ENCODE results near the gene HKDC1.

HKDC1 gene

GRCh38 chr10:69270990-69271389, 50.9 kb downstream of the HKDC1 start:
- Histone ChIP-seq H3K36me3 (no peaks in the 10 kb centered on the region), H3K27ac (no peak overlapping the region), H3K4me1 (ENCODE audit: control insufficient read depth in 1 of 2, insufficient read depth in 1 of 2, low read depth in 1 of 2, low read length in 1 of 2) (no peaks in the 10 kb centered on the region), H3K9me3 (no peaks in the 10 kb centered on the region), H3K27me3 (peaks cover 3% of the 10 kb centered on the region), H3K4me3 (ENCODE audit: low read depth in 1 of 2, low read length in 1 of 2) (no peak overlapping the region)
- no peak for TF ChIP-seq CTCF (IDR thresholded peaks at IDR 0.05)

GRCh38 chr10:69272624-69273023, 52.5 kb downstream of the HKDC1 start:
- Histone ChIP-seq H3K27ac (no peak overlapping the region), H3K9me3 (no peaks in the 10 kb centered on the region), H3K4me1 (ENCODE audit: control insufficient read depth in 1 of 2, insufficient read depth in 1 of 2, low read depth in 1 of 2, low read length in 1 of 2) (no peaks in the 10 kb centered on the region), H3K27me3 (no peaks in the 10 kb centered on the region), H3K36me3 (no peaks in the 10 kb centered on the region), H3K4me3 (ENCODE audit: low read depth in 1 of 2, low read length in 1 of 2) (no peak overlapping the region)
- no peak for TF ChIP-seq CTCF (IDR thresholded peaks at IDR 0.05)

GRCh38 chr10:69275444-69275843, 55.3 kb downstream of the HKDC1 start:
- TF ChIP-seq CTCF (IDR thresholded peaks at IDR 0.05) = no peak
- H3K36me3 ChIP-seq = no peaks in the 10 kb centered on the region
- H3K27ac ChIP-seq = no peak overlapping the region
- H3K4me3 ChIP-seq (ENCODE audit: low read depth in 1 of 2, low read length in 1 of 2) = no peak overlapping the region
- H3K4me1 ChIP-seq (ENCODE audit: control insufficient read depth in 1 of 2, insufficient read depth in 1 of 2, low read depth in 1 of 2, low read length in 1 of 2) = no peaks in the 10 kb centered on the region
- H3K9me3 ChIP-seq = no peaks in the 10 kb centered on the region
- H3K27me3 ChIP-seq = no peaks in the 10 kb centered on the region

- no peak for TF ChIP-seq CTCF (IDR thresholded peaks at IDR 0.05)
- Histone ChIP-seq H3K27ac (no peak overlapping the region), H3K9me3 (no peaks in the 10 kb centered on the region), H3K27me3 (no peaks in the 10 kb centered on the region), H3K4me3 (ENCODE audit: low read depth in 1 of 2, low read length in 1 of 2) (no peak overlapping the region), H3K36me3 (no peaks in the 10 kb centered on the region), H3K4me1 (ENCODE audit: control insufficient read depth in 1 of 2, insufficient read depth in 1 of 2, low read depth in 1 of 2, low read length in 1 of 2) (no peaks in the 10 kb centered on the region)
Observed at GRCh38 chr10:69276503-69276902, 56.4 kb downstream of the HKDC1 start.

- TF ChIP-seq CTCF (IDR thresholded peaks at IDR 0.05) = no peak
- H3K27ac ChIP-seq = no peak within 1 kb of the TSS
Observed at GRCh38 chr10:69278446-69278963, 58.4 kb downstream of the HKDC1 start, which contains the start of gene HK1. Gene HK1, plus strand, starts transcription at chr10:69278496.

GRCh38 chr10:69279110-69279509, 59.0 kb downstream of the HKDC1 start:
- no peak overlapping the region for H3K4me3 ChIP-seq (ENCODE audit: low read depth in 1 of 2, low read length in 1 of 2)
- no peak for TF ChIP-seq CTCF (IDR thresholded peaks at IDR 0.05)
- H3K36me3 ChIP-seq = no peaks in the 10 kb centered on the region
- no peaks in the 10 kb centered on the region for H3K27me3 ChIP-seq
- no peaks in the 10 kb centered on the region for H3K9me3 ChIP-seq
- H3K4me1 ChIP-seq (ENCODE audit: control insufficient read depth in 1 of 2, insufficient read depth in 1 of 2, low read depth in 1 of 2, low read length in 1 of 2) = no peaks in the 10 kb centered on the region
- no peak overlapping the region for H3K27ac ChIP-seq

More at GRCh38 chr10:69278446-69278963, 58.4 kb downstream of the HKDC1 start, which contains the start of gene HK1:
- H3K9me3 ChIP-seq = no peaks in the 10 kb centered on the region
- no peaks in the 10 kb centered on the region for H3K36me3 ChIP-seq
- no peaks in the 10 kb centered on the region for H3K27me3 ChIP-seq
- H3K4me1 ChIP-seq (ENCODE audit: control insufficient read depth in 1 of 2, insufficient read depth in 1 of 2, low read depth in 1 of 2, low read length in 1 of 2) = no peaks in the 10 kb centered on the region
- H3K4me3 ChIP-seq (ENCODE audit: low read depth in 1 of 2, low read length in 1 of 2) = no peak within 1 kb of the TSS
